BE2C (cell line): ENCODE measurements around the gene GNPDA1. TPM values are rescaled to one million over a fixed set of nuclear protein-coding genes. Genes with fewer than 3 reads are reported as not detected.

Source experiments
- DNase-seq: peaks from one replicate; pipeline ENCODE4 v3.0.0-alpha.2; 2020
- H3K27me3 ChIP-seq: fragments of 250-450 bp; sonication (Bioruptor Pico); 2 replicates; pipeline ENCODE4 v1.5.1; 2020; ENCODE audit warnings: mild to moderate bottlenecking
- H3K36me3 ChIP-seq: fragments of 250-450 bp; sonication (Bioruptor Pico); 2 replicates; pipeline ENCODE4 v1.5.1; 2020; ENCODE audit warnings: mild to moderate bottlenecking
- H3K4me1 ChIP-seq: fragments of 250-450 bp; sonication (Bioruptor Pico); 2 replicates; pipeline ENCODE4 v1.5.1; 2020
- H3K4me3 ChIP-seq: 2 replicates; pipeline ENCODE4 v1.5.1; 2011; ENCODE audit warnings: low read depth, low read length
- H3K9me3 ChIP-seq: fragments of 250-450 bp; sonication (Bioruptor Pico); 2 replicates; pipeline ENCODE4 v1.5.1; 2020
- CTCF ChIP-seq: IDR thresholded peaks from 2 replicates; pipeline ENCODE4 v1.5.1; 2012; ENCODE audit warnings: mild to moderate bottlenecking, low read depth, low read length
- polyA plus RNA-seq: library from polyadenylated mRNA; unstranded; fragments of >200 nt; gene quantifications from one replicate; pipeline ENCODE4 v1.2.1, GENCODE V29; 2012; ENCODE audit warnings: low read depth, missing spikeins; ENCODE audit not compliant: insufficient read length, insufficient read depth

GNPDA1 gene
- 95.4 TPM for polyA plus RNA-seq

- no peak for TF ChIP-seq CTCF
- Histone ChIP-seq H3K9me3 (no peaks in the 10 kb centered on the region), H3K4me1 (peaks cover 3% of the 10 kb centered on the region; the same call in 1 of the 2 replicates), H3K36me3 (peaks cover 10% of the 10 kb centered on the region), H3K27me3 (no peaks in the 10 kb centered on the region), H3K4me3 (peak within 1 kb of the TSS; percentile 85)
- DNase-seq, result peak; percentile 88
Measured at GRCh38 chr5:142012792-142013388, at the start of gene GNPDA1. GNPDA1 (minus strand) TSS chr5:142013027; CDS start chr5:142012035, 992 bp downstream.

GRCh38 chr5:142059304-142059940 lies 46.6 kb upstream of the GNPDA1 start:
- H3K4me1 ChIP-seq, result peaks cover 29% of the 10 kb centered on the region
- no peaks in the 10 kb centered on the region for H3K36me3 ChIP-seq
- no peak overlapping the region for H3K4me3 ChIP-seq
- no peaks in the 10 kb centered on the region for H3K27me3 ChIP-seq
- DNase-seq, result peak; percentile 47
- H3K9me3 ChIP-seq, result no peaks in the 10 kb centered on the region
- peak; percentile 66 for TF ChIP-seq CTCF

- no peaks in the 10 kb centered on the region for H3K9me3 ChIP-seq
- no peak overlapping the region for H3K4me3 ChIP-seq
- peaks cover 24% of the 10 kb centered on the region for H3K4me1 ChIP-seq
- no peaks in the 10 kb centered on the region for H3K27me3 ChIP-seq
- no peak for TF ChIP-seq CTCF
- no peak for DNase-seq
- no peaks in the 10 kb centered on the region for H3K36me3 ChIP-seq
Measured at GRCh38 chr5:142057697-142058056, 44.9 kb upstream of the GNPDA1 start.

- TF ChIP-seq CTCF, result no peak
- H3K4me3 ChIP-seq, result no peak overlapping the region
- DNase-seq, result no peak
- H3K4me1 ChIP-seq, result peaks cover 24% of the 10 kb centered on the region
- no peaks in the 10 kb centered on the region for H3K9me3 ChIP-seq
- H3K27me3 ChIP-seq, result no peaks in the 10 kb centered on the region
- no peaks in the 10 kb centered on the region for H3K36me3 ChIP-seq
Measured at GRCh38 chr5:142056816-142057696, 44.2 kb upstream of the GNPDA1 start.

- H3K4me1 ChIP-seq, result peaks cover 24% of the 10 kb centered on the region
- TF ChIP-seq CTCF, result no peak
- H3K36me3 ChIP-seq, result no peaks in the 10 kb centered on the region
- no peaks in the 10 kb centered on the region for H3K27me3 ChIP-seq
- H3K9me3 ChIP-seq, result no peaks in the 10 kb centered on the region
- no peak for DNase-seq
- H3K4me3 ChIP-seq, result no peak overlapping the region
Measured at GRCh38 chr5:142055301-142055700, 42.5 kb upstream of the GNPDA1 start.
